Mammary epithelial cell (primary cell): ENCODE measurements around the gene FBXO7.

Source experiments
- CTCF ChIP-seq, 2 donors: IDR thresholded peaks in 1 of 2; conservative IDR thresholded peaks in 1 of 2; 2 replicates each; pipeline ENCODE4 v1.5.1; 2011 to 2012; ENCODE audit warnings: inconsistent platforms in 2 of 2, low read length in 2 of 2, mild to moderate bottlenecking in 2 of 2, control low read depth in 1 of 2, low read depth in 1 of 2; ENCODE audit not compliant: insufficient read depth in 1 of 2; ENCODE audit errors: extremely low read depth in 1 of 2
- EZH2 ChIP-seq: IDR thresholded peaks from 2 replicates; pipeline ENCODE4 v1.6.1; 2012; ENCODE audit warnings: low read length, inconsistent platforms, borderline replicate concordance

GRCh38 chr22:32528984-32529982 is 54.7 kb downstream of the FBXO7 start:
- TF ChIP-seq CTCF (conservative IDR thresholded peaks at IDR 0.05 in 1 of 2, IDR thresholded peaks at IDR 0.05 in 1 of 2; ENCODE audit: extremely low read depth in 1 of 2, insufficient read depth in 1 of 2, low read depth in 1 of 2, low read length in 2 of 2): peak; percentile 86 to 87
- no peak for TF ChIP-seq EZH2
